D721Med (cell line): Measurements from ENCODE around the gene NACC2.

Source experiments
- DNase-seq: peaks from one replicate; pipeline ENCODE4 v3.0.0; 2011; ENCODE audit warnings: low spot score; ENCODE audit not compliant: insufficient read length
- FAIRE-seq: peaks from 2 replicates; lab custom pipeline; 2011; peaks lifted over from hg19 to GRCh38; lab: Jason Lieb, UNC
- TF ChIP-seq, protein P1 (sequence below): IDR thresholded peaks from 2 replicates; pipeline ENCODE4 v1.5.1; 2012; ENCODE audit warnings: mild to moderate bottlenecking, control low read depth; ENCODE audit not compliant: insufficient read depth; ENCODE audit errors: missing control alignments

Gene NACC2

GRCh38 chr9:136010615-136011361 lies 84.3 kb downstream of the NACC2 start:
- TF ChIP-seq, protein P1, sequence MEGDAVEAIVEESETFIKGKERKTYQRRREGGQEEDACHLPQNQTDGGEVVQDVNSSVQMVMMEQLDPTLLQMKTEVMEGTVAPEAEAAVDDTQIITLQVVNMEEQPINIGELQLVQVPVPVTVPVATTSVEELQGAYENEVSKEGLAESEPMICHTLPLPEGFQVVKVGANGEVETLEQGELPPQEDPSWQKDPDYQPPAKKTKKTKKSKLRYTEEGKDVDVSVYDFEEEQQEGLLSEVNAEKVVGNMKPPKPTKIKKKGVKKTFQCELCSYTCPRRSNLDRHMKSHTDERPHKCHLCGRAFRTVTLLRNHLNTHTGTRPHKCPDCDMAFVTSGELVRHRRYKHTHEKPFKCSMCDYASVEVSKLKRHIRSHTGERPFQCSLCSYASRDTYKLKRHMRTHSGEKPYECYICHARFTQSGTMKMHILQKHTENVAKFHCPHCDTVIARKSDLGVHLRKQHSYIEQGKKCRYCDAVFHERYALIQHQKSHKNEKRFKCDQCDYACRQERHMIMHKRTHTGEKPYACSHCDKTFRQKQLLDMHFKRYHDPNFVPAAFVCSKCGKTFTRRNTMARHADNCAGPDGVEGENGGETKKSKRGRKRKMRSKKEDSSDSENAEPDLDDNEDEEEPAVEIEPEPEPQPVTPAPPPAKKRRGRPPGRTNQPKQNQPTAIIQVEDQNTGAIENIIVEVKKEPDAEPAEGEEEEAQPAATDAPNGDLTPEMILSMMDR, result no peak
- DNase-seq (no peak), FAIRE-seq (no peak)

GRCh38 chr9:136010176-136010575 lies 84.9 kb downstream of the NACC2 start:
- no peak for FAIRE-seq
- DNase-seq, result no peak
- TF ChIP-seq, protein P1, result no peak

GRCh38 chr9:136009516-136009915 lies 85.6 kb downstream of the NACC2 start:
- TF ChIP-seq, protein P1, result no peak
- DNase-seq, result no peak
- FAIRE-seq, result no peak

DNA sequence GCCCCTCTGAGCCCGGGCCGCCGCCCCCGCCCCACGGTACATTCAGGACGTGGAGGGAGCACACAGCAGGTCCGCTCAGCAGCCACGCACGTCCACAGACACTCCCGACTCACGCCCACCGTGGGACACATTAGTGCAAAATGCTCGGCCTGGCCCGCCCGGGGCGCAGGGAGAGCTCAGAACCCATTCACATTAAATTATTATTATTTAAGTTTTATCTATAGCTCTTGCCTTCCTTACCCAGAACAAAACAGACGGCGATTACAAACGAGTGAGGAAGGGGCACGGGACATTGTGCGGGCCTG lies 86.4 kb downstream of the NACC2 start:
- DNase-seq (no peak), FAIRE-seq (no peak)
- TF ChIP-seq, protein P1, result no peak

- DNase-seq (no peak), FAIRE-seq (no peak)
- TF ChIP-seq, protein P1, result no peak
These were observed 87.0 kb downstream of the NACC2 start for GRCh38 chr9:136007934-136008692.

DNA sequence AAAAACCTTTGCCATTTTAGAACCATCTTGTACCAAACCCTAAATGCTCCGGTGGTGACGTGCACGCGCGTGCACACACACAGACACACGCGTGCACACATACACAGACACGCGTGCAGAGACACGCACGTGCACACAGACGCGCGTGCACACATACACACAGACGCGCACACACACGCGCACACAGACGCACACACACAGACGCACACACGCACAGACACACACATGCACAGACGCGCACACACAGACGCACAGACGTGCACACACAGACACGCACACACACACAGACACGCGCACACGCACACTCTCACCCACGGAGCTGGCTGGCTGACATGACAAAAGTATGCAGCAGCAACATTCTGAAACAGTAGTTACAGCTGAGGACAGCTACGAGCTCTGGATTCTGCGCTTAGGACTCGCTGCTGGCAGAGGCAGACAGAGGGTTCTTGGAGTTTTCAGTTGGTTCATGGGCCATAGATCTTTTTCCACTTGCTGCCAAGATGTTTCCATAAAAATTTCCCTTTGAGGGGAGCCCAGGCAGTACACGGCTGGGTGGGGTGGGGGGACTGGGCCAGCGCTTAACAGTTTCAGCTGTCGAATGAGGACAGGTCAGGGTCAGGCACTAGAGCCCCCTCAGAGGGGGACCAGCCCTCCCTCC lies 87.7 kb downstream of the NACC2 start:
- DNase-seq (no peak), FAIRE-seq (no peak)
- TF ChIP-seq, protein P1, result no peak
